Activated naive CD4-positive, alpha-beta T cell treated with anti-CD3 and anti-CD28 coated beads, Interleukin-2, amount 10 ng/mL, durations not matched to agents 7 days and 5 days (primary cell): ENCODE data around the gene STAC.
"Not testable (repeated sequence)": the region's sequence is repeated elsewhere in the genome, so short reads cannot be mapped to it uniquely, and the experiment has no call there.

Experiments
- CTCF ChIA-PET: fragments of 350-600 bp; sonication (Branson Sonifier 250); formaldehyde crosslinking; loops from one replicate; lab custom pipeline; 2021; ENCODE audit warnings: antibody characterized with exemption; lab: Charles Lee
- DNase-seq: peaks from one replicate; pipeline ENCODE4 v3.0.0-alpha.2; 2020
- H3K27ac Mint-ChIP-seq: one replicate; pipeline ENCODE4 v1.8.0; 2021; ENCODE audit warnings: mild to moderate bottlenecking, moderate library complexity, mixed read lengths
- H3K27me3 Mint-ChIP-seq: one replicate; pipeline ENCODE4 v1.8.0; 2021; ENCODE audit warnings: mild to moderate bottlenecking, mixed read lengths
- H3K36me3 Mint-ChIP-seq: one replicate; pipeline ENCODE4 v1.8.0; 2021; ENCODE audit warnings: mixed read lengths
- H3K4me1 Mint-ChIP-seq: one replicate; pipeline ENCODE4 v1.8.0; 2021; ENCODE audit warnings: mixed read lengths
- H3K4me3 Mint-ChIP-seq: one replicate; pipeline ENCODE4 v1.8.0; 2021; ENCODE audit warnings: mild to moderate bottlenecking, moderate library complexity, mixed read lengths
- H3K9me3 Mint-ChIP-seq: one replicate; pipeline ENCODE4 v1.8.0; 2021; ENCODE audit warnings: mixed read lengths

Gene STAC

GRCh38 chr3:36496684-36497633 is 116.7 kb downstream of the STAC start:
- CTCF ChIA-PET: no interaction called here
- Mint-ChIP-seq H3K4me1 (no peaks in the 10 kb centered on the region), H3K27ac (no peak overlapping the region), H3K27me3 (peaks cover 4% of the 10 kb centered on the region), H3K36me3 (no peaks in the 10 kb centered on the region), H3K9me3 (no peaks in the 10 kb centered on the region), H3K4me3 (no peak overlapping the region)
- no peak for DNase-seq

GRCh38 chr3:36500053-36500452 is 119.7 kb downstream of the STAC start:
- H3K4me3 Mint-ChIP-seq, H3K27ac Mint-ChIP-seq, H3K9me3 Mint-ChIP-seq, H3K4me1 Mint-ChIP-seq, DNase-seq, CTCF ChIA-PET, H3K27me3 Mint-ChIP-seq, H3K36me3 Mint-ChIP-seq: not testable (repeated sequence)

DNA sequence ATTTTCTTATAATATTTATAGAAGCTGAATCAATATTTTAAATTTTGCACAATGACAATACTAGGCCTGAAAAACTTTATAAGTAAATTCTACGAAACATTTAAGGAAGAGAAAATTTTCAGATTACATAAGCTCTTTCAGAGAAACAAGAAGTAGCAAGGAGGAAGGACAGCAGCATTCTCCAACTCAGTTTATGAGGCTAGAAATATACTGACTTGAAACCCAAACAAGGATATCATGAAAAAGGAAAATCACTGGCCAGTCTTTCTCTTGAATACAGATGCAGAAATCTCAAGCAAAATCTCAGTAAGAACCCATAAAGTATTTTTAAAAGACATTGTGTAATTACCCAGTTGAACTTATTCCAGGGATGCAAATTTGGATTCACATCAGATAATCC is 121.3 kb downstream of the STAC start:
- peaks cover 8% of the 10 kb centered on the region for H3K27me3 Mint-ChIP-seq
- no peaks in the 10 kb centered on the region for H3K4me1 Mint-ChIP-seq
- H3K36me3 Mint-ChIP-seq: no peaks in the 10 kb centered on the region
- no peak for DNase-seq
- no peaks in the 10 kb centered on the region for H3K9me3 Mint-ChIP-seq
- no peak overlapping the region for H3K4me3 Mint-ChIP-seq
- H3K27ac Mint-ChIP-seq: no peak overlapping the region
- CTCF ChIA-PET: no interaction called here

DNA sequence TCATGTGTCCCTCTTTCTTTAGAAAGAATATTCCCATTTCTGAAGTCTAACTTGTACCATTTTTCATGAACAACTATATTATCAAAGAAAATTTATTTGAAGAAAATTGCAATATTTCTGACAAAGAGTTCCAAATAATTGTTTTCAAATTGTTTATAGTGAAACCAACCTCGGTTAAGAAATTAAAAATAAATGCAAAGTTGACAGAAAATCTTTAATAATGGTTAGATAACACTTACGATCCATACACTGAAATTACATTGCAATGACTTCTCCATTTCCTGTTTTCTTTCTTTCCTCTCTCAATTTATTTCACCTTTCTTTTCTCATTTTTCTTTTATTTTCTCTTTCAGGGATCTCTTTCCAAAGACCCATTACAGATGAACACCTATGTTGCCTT is 125.1 kb downstream of the STAC start:
- Mint-ChIP-seq H3K9me3 (no peaks in the 10 kb centered on the region), H3K36me3 (no peaks in the 10 kb centered on the region), H3K4me1 (no peaks in the 10 kb centered on the region), H3K27ac (no peak overlapping the region), H3K4me3 (no peak overlapping the region), H3K27me3 (peaks cover 4% of the 10 kb centered on the region)
- CTCF ChIA-PET: no interaction called here
- no peak for DNase-seq

DNA sequence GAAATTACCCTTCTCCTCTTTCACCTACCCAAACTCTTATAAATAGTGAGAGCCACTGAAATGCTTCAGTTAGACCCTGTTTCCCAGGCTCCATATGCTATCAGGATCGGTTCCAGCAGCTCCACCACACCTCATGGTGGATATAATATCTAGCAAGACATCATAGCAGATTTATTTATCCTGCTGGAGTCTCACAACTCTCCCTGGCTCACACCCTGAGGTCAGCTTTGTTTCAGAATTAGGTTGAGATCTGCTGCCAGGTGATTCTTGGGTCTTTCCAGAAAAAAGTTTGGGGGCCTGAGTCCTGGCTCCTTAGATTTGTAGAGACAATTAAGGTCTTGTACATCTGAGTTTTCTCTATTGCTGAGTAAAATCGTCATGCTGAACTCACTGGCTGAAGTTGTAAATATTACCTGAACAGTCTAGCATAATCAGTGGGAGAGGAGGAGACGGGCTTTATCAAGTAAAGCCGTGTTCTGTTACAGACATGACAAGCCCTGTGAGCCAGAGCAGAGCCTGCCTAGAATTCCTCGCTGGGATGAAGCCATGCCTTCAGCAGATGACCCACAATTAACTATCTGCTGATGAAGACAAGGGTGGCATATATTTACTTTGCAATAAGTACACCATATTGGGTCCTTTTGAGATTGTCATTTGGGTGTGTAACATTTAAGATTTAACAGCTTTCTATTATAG is 131.6 kb downstream of the STAC start:
- no peak for DNase-seq
- Mint-ChIP-seq H3K36me3 (no peaks in the 10 kb centered on the region), H3K4me3 (no peak overlapping the region), H3K27ac (no peak overlapping the region), H3K4me1 (no peaks in the 10 kb centered on the region), H3K27me3 (no peaks in the 10 kb centered on the region), H3K9me3 (no peaks in the 10 kb centered on the region)
- CTCF ChIA-PET: no interaction called here

GRCh38 chr3:36512555-36512954 is 132.3 kb downstream of the STAC start:
- no peak for DNase-seq
- Mint-ChIP-seq H3K9me3 (no peaks in the 10 kb centered on the region), H3K4me3 (no peak overlapping the region), H3K4me1 (no peaks in the 10 kb centered on the region), H3K36me3 (no peaks in the 10 kb centered on the region), H3K27me3 (no peaks in the 10 kb centered on the region), H3K27ac (no peak overlapping the region)
- CTCF ChIA-PET: no interaction called here

DNA sequence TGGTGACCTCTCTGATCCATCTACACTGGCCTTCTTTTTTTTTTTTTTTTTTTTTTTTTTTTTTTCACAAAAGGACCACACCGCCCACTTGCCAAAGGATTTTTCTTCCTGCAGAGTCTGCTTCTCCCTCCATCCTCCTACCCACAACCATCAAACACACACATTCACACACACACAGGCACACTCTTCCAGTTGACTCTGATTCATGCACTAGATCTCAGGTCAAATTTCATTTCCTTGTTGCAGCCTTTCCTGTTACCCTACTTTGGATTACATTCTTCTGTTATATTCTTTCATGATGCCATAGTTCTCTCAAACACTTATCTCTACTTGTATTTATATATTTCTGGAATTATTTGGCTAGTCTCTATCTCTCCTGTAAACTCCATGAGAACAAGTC is 133.9 kb downstream of the STAC start:
- no peaks in the 10 kb centered on the region for H3K4me1 Mint-ChIP-seq
- H3K27ac Mint-ChIP-seq: no peak overlapping the region
- DNase-seq: no peak
- CTCF ChIA-PET: no interaction called here
- no peak overlapping the region for H3K4me3 Mint-ChIP-seq
- H3K36me3 Mint-ChIP-seq: no peaks in the 10 kb centered on the region
- H3K9me3 Mint-ChIP-seq: no peaks in the 10 kb centered on the region
- no peaks in the 10 kb centered on the region for H3K27me3 Mint-ChIP-seq

DNA sequence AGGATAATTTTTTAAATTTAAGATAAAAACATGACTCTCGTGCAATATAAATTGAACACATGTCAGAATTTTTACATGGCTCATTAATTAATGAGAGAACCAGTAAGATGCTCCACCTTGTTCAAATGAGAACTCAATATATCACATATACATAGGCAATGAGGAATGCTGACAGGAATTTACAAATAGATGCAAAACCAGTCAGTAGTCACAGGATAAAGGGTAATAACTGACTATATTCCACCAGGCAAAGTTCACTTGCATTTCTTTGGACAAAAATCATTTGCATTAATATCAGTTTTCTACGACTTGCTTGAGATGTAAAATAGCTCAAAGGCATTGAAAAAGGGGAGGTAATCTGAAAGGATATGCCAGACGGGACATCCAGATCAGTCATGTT is 139.4 kb downstream of the STAC start:
- H3K36me3 Mint-ChIP-seq: no peaks in the 10 kb centered on the region
- H3K27ac Mint-ChIP-seq: no peak overlapping the region

GRCh38 chr3:36520241-36521006 is 140.1 kb downstream of the STAC start:
- Mint-ChIP-seq H3K27ac (no peak overlapping the region), H3K27me3 (no peaks in the 10 kb centered on the region), H3K4me1 (no peaks in the 10 kb centered on the region), H3K36me3 (no peaks in the 10 kb centered on the region), H3K9me3 (no peaks in the 10 kb centered on the region), H3K4me3 (no peak overlapping the region)
- no peak for DNase-seq
- CTCF ChIA-PET: no interaction called here

More for the DNA sequence above, 139.4 kb downstream of the STAC start:
- Mint-ChIP-seq H3K9me3 (no peaks in the 10 kb centered on the region), H3K4me3 (no peak overlapping the region), H3K4me1 (no peaks in the 10 kb centered on the region), H3K27me3 (no peaks in the 10 kb centered on the region)
- DNase-seq: no peak
- CTCF ChIA-PET: no interaction called here

GRCh38 chr3:36521007-36521379 is 140.7 kb downstream of the STAC start:
- CTCF ChIA-PET: no interaction called here
- no peaks in the 10 kb centered on the region for H3K9me3 Mint-ChIP-seq
- no peak overlapping the region for H3K4me3 Mint-ChIP-seq
- DNase-seq: no peak
- H3K27ac Mint-ChIP-seq: no peak overlapping the region
- H3K4me1 Mint-ChIP-seq: no peaks in the 10 kb centered on the region
- no peaks in the 10 kb centered on the region for H3K36me3 Mint-ChIP-seq
- H3K27me3 Mint-ChIP-seq: no peaks in the 10 kb centered on the region

GRCh38 chr3:36524560-36524959 is 144.3 kb downstream of the STAC start:
- no peak overlapping the region for H3K4me3 Mint-ChIP-seq
- no peak overlapping the region for H3K27ac Mint-ChIP-seq
- no peaks in the 10 kb centered on the region for H3K27me3 Mint-ChIP-seq
- CTCF ChIA-PET: no interaction called here
- no peaks in the 10 kb centered on the region for H3K4me1 Mint-ChIP-seq
- H3K9me3 Mint-ChIP-seq: no peaks in the 10 kb centered on the region
- no peak for DNase-seq
- no peaks in the 10 kb centered on the region for H3K36me3 Mint-ChIP-seq

- Mint-ChIP-seq H3K27me3 (no peaks in the 10 kb centered on the region), H3K36me3 (no peaks in the 10 kb centered on the region), H3K9me3 (no peaks in the 10 kb centered on the region), H3K27ac (no peak overlapping the region), H3K4me3 (no peak overlapping the region), H3K4me1 (no peaks in the 10 kb centered on the region)
- no peak for DNase-seq
- CTCF ChIA-PET: no interaction called here
Measured at GRCh38 chr3:36525115-36525801, 145.0 kb downstream of the STAC start.

DNA sequence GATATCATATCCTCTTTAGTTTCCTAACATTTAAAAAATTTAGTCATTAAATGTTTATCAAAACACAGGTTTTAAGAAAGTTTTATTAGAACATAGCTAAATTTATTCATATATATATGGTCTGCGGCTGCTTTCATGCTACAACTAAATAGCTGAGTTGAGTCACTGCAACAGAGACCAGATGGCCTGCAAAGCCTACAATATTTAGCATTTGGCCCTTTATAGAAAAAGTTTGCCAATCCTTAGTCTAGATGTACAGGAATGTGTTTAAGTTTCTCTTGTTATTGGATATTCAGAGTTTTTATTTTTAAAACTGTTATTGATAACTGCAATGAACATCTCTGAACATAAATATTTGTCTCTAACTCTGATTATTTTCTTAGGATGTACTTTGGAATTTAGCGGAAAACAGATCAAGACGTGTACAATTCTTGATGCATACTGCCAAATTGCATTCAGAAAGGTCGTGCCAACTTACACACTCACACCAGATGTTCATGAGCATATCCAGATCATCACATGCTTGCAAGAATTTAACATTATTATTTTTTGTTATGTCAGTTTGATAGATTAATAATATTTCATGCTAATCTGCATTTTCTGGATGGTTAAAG is 157.9 kb downstream of the STAC start:
- H3K36me3 Mint-ChIP-seq: no peaks in the 10 kb centered on the region
- H3K4me3 Mint-ChIP-seq: no peak overlapping the region
- no peak for DNase-seq
- CTCF ChIA-PET: no interaction called here
- H3K9me3 Mint-ChIP-seq: no peaks in the 10 kb centered on the region
- H3K27ac Mint-ChIP-seq: no peak overlapping the region
- H3K27me3 Mint-ChIP-seq: no peaks in the 10 kb centered on the region
- no peaks in the 10 kb centered on the region for H3K4me1 Mint-ChIP-seq
